ENCODE measurements around the gene METTL8.

DNA sequence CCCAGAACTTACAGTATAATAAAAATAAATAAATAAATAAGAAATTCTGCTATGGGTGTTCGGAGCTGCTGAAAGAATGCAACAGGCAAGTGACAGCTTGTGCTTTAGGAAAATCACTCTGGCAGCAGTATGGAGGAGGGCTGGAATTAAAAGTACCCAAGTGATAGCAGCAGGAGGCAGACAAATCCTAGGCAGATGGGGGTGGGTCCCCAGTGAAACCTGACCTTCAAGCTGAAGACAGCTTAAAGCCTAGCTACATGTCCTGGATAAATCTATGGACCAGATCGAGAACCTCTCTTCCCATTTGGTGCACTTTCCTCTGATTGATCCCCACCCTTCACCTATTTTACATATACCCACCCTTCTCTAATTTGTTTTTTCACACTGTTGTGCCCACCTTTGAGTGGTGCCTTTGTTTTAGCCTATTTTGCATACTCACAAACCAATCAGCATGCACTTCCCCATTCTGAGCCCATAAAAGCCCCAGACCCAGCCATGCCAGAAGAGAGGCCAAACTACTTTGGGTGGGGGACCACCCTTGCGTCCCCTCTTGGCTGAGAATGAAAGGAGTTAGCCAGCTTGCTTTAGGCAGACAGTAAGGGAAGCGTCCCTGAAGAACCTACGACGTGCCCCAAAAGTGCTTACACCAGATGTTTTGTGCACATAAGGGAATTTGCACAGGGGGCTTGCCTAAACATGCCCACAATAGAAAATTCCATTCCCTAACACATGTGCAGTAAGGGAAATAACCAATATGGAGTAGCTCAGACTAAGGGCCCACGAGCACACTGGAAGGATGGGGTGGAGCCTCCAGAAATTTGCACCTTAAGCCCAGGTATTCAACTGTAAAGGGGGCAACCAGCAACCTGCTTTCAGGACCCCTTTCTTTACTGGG is 3.0 kb downstream of the METTL8 start:
- TF ChIP-seq POLR2AphosphoS5 (IDR thresholded peaks at IDR 0.05) (no peak), CTCF (IDR thresholded peaks at IDR 0.05) (no peak), POLR2A (IDR thresholded peaks at IDR 0.05) (no peak), EP300 (IDR thresholded peaks at IDR 0.05) (no peak)
